Large intestine (tissue), 3 donors: ENCODE measurements around the gene ANKRA2. TPM values are rescaled to one million over a fixed set of nuclear protein-coding genes. Genes with fewer than 3 reads are reported as not detected.

ENCODE experiments used
- DNase-seq, 2 donors: peaks; one replicate each; pipeline versions ENCODE4 v3.0.0 to v3.0.0-alpha.2; 2013
- H3K27ac ChIP-seq: one replicate; pipeline ENCODE4 v1.5.1; 2013; ENCODE audit warnings: low read length
- H3K27me3 ChIP-seq: 2 replicates; pipeline ENCODE4 v1.6.1; 2013; ENCODE audit warnings: low read length; ENCODE audit not compliant: control insufficient read depth, insufficient read depth
- H3K36me3 ChIP-seq: 2 replicates; pipeline ENCODE4 v1.6.1; 2013; ENCODE audit warnings: low read length; ENCODE audit not compliant: control insufficient read depth, insufficient read depth
- H3K4me1 ChIP-seq: one replicate; pipeline ENCODE4 v1.6.1; 2013; ENCODE audit warnings: low read length; ENCODE audit not compliant: control insufficient read depth, insufficient read depth
- H3K4me3 ChIP-seq: one replicate; pipeline ENCODE4 v1.5.1; 2013; ENCODE audit warnings: low read length
- H3K9me3 ChIP-seq: one replicate; pipeline ENCODE4 v1.6.1; 2013; ENCODE audit warnings: mild to moderate bottlenecking, low read depth, low read length, moderate library complexity; ENCODE audit not compliant: control insufficient read depth
- WGBS: methylation state at CpG from one replicate; pipeline ENCODE4 v1.1.5; 2013; ENCODE audit warnings: low lambda C conversion rate; ENCODE audit not compliant: insufficient coverage; 5-methylcytosine and 5-hydroxymethylcytosine counted together
- polyA plus RNA-seq: library from polyadenylated mRNA; unstranded; fragments of 120-200 nt; gene quantifications from one replicate; pipeline ENCODE4 v1.2.1, GENCODE V29; 2013

ANKRA2 gene
- polyA plus RNA-seq, 1 donor = 38.7 TPM

DNA sequence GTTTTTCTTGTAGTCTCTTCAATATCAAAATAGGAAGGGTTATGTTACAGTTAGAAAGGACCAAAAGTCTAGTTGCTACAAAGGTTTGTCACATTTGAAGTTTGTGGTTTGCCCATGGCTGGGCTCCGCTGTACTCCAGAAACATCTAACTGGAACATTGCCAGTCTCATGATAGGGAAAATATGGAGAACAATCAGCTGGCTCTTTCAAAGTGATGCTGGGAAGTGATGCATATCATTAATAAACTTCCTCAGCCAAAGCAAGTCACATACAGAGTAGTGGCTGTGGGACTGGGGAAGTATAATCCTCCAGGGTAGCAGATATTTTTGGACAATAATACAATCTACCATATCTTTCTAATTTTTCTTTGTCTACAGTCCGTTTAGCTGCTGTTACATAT is 58.4 kb downstream of the ANKRA2 start:
- no peak overlapping the region for H3K27ac ChIP-seq
- no peak for DNase-seq
- no peak overlapping the region for H3K4me3 ChIP-seq
- H3K36me3 ChIP-seq = peaks cover 36% of the 10 kb centered on the region
- WGBS = 67% methylated on average over 1 of the region's 2 CpGs
- H3K9me3 ChIP-seq = peaks cover 3% of the 10 kb centered on the region
- no peaks in the 10 kb centered on the region for H3K4me1 ChIP-seq
- no peaks in the 10 kb centered on the region for H3K27me3 ChIP-seq

DNA sequence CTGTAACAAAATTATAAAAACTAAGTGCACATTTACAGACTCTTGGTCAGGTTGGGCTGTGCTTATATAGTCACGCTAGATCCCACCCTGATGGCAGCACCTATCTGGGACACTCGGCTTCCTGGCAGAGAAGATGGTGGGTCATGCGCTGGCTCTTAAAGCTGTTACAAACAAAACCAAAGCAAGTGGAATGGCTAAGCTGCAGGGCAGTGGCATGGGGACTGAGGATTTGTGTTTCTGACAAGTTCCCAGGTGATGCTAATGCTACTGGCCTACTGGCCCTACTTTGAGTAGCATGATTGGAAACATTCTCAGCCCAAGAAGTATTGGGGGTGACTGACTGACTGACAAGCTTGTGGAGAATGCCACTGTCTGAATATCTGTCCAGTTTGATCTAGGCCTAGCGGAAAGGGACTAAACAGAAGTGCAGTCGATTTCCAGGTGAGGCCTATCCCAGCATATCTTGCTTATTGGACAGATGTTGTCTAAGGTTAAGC is 58.9 kb downstream of the ANKRA2 start:
- no peak for DNase-seq
- H3K9me3 ChIP-seq = peaks cover 3% of the 10 kb centered on the region
- H3K36me3 ChIP-seq = peaks cover 37% of the 10 kb centered on the region
- H3K4me1 ChIP-seq = no peaks in the 10 kb centered on the region
- H3K27me3 ChIP-seq = no peaks in the 10 kb centered on the region
- H3K4me3 ChIP-seq = no peak overlapping the region
- WGBS = no CpG with 5 or more reads among the region's 5 CpGs
- no peak overlapping the region for H3K27ac ChIP-seq

Other genes starting within 250 kb of the ANKRA2 start
- 0.04 TPM for gene FOXD1, start 116.9 kb downstream of the ANKRA2 start, polyA plus RNA-seq
- gene BTF3, start 67.2 kb downstream of the ANKRA2 start, polyA plus RNA-seq = 857 TPM
- 12.0 TPM for gene UTP15, start 104 bp upstream of the ANKRA2 start, polyA plus RNA-seq
- gene ARHGEF28, start 60.6 kb upstream of the ANKRA2 start, polyA plus RNA-seq = 16.6 TPM